HK-2 (cell line): ENCODE data around the gene FLVCR2.
"Not testable (repeated sequence)": the region's sequence is repeated elsewhere in the genome, so short reads cannot be mapped to it uniquely, and the experiment has no call there.

Source experiments
- DNase-seq: peaks from one replicate; pipeline ENCODE4 v3.0.0-alpha.2; 2018; ENCODE audit not compliant: unreplicated experiment

Gene FLVCR2

GRCh38 chr14:75662966-75663365 is 84.5 kb downstream of the FLVCR2 start:
- DNase-seq = no peak

- no peak for DNase-seq
Observed at GRCh38 chr14:75667099-75667765, 88.8 kb downstream of the FLVCR2 start.

GRCh38 chr14:75672605-75673192 is 94.3 kb downstream of the FLVCR2 start:
- DNase-seq = no peak

GRCh38 chr14:75673345-75674035 is 95.1 kb downstream of the FLVCR2 start:
- no peak for DNase-seq

GRCh38 chr14:75675265-75675960 is 97.0 kb downstream of the FLVCR2 start:
- no peak for DNase-seq

- DNase-seq = no peak
Observed at GRCh38 chr14:75685910-75686309, 107.5 kb downstream of the FLVCR2 start.

- no peak for DNase-seq
Observed at GRCh38 chr14:75689012-75689411, 110.6 kb downstream of the FLVCR2 start.

- no peak for DNase-seq
Observed at GRCh38 chr14:75690010-75690409, 111.6 kb downstream of the FLVCR2 start.

GRCh38 chr14:75695025-75695424 is 116.6 kb downstream of the FLVCR2 start:
- DNase-seq = not testable (repeated sequence)

- DNase-seq = no peak
Observed at GRCh38 chr14:75697386-75697785, 119.0 kb downstream of the FLVCR2 start.
